GM21717 (cell line): ENCODE data around the gene CAMP.
"Not testable (repeated sequence)": the region's sequence is repeated elsewhere in the genome, so short reads cannot be mapped to it uniquely, and the experiment has no call there.

Experiments used
- ATAC-seq: cut with Tn5 transposase; IDR thresholded peaks from one replicate; pipeline ENCODE4 v1.9.1; 2021; ENCODE audit warnings: mild to moderate bottlenecking, moderate library complexity; ENCODE audit not compliant: unreplicated experiment

The CAMP gene

DNA sequence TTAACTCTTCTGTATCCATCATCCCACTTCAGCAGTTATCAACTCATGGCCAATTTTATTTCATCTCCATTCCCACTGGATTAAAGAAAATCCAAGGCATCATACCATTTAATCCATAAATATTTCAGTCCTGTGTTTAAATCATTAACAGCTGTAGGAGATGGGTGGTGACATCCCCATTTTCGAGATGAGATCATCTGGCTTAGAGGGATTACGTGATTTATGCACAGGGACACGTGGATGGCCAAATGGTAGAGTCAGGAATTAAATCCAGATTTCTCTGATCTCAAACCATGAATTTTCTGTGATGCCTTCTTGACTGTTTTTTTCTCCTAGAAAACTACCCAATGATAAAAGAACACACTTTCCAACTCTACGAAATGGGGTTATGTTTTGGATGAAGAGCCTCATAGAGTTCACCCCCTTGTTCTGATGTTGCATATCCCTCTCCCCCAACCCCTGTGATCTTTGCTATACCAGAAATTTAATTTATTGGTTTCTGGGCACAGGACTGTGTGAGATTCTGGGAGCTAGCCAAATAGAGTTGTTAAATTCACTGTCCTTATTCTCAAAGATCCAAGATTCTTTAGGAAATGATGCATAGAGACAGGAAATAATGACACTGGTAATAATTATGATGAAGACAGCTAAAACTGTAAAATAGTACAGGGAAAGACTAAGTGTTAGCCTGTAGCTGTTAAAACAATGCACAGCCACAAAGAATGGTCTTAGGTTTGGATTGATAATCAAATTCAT is 25.0 kb downstream of the CAMP start:
- ATAC-seq = no peak

GRCh38 chr3:48256557-48256956 is 33.3 kb downstream of the CAMP start:
- no peak for ATAC-seq

- ATAC-seq = no peak
Measured at GRCh38 chr3:48258530-48258929, 35.2 kb downstream of the CAMP start.

DNA sequence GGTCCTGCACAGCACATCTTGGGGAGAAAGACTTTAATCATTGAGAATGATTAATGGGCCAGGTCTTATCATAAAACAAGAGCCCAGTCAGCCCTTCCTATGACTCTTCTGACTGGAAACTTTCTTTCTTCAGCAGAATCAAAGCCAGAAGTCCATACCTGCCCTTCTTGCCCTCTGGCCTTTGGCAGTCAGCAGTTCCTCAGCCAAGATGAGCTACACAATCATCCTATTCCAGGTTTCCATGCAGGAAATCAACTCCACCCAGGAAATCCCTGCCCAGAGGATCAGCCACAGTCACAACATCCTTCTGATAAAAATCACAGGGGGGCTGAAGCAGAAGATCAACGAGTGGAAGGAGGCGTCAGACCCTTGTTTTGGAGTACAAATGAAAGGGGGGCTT is 44.5 kb downstream of the CAMP start:
- no peak for ATAC-seq

- peak; percentile 50 for ATAC-seq
Measured at GRCh38 chr3:48268381-48268935, 45.2 kb downstream of the CAMP start.

DNA sequence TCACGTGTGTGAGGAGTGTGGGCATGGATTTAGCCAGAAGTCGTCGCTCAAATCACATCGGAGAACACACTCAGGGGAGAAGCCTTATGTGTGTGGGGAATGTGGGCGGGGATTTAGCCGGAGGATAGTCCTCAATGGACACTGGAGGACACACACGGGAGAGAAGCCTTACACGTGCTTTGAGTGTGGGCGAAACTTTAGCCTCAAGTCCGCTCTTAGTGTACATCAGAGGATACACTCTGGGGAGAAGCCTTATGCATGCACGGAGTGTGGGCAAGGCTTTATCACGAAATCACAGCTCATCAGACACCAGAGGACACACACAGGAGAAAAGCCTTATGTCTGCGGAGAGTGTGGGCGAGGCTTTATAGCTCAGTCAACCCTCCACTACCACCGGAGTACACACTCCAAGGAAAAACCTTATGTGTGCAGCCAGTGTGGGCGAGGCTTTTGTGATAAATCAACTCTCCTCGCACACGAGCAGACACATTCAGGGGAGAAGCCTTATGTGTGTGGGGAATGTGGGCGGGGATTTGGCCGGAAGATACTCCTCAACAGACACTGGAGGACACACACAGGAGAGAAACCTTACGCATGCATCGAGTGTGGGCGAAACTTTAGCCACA is 45.8 kb downstream of the CAMP start:
- ATAC-seq = peak; percentile 4

GRCh38 chr3:48269592-48269991 is 46.3 kb downstream of the CAMP start:
- ATAC-seq = no peak

DNA sequence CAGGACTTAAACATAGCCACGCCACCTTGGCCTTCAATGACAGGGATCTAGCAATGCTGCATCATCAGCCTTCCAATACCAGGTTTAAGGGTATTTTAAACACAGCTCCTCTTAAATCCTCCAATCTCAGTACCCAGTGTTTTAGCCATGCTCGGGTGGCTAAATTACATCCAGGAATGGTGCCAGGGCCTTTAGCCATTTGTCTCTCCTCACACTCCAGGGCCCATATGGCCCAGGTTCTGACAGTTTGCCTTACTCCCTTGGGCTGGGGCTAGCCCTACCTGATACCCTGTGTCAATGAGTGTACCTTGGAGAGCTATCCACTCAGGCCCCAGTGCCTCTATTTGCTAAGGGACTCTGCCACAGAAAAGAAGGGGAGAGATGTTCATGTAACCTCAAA is 47.0 kb downstream of the CAMP start:
- no peak for ATAC-seq

GRCh38 chr3:48271223-48271622 is 47.9 kb downstream of the CAMP start:
- ATAC-seq = not testable (repeated sequence)

- ATAC-seq = no peak
Measured at GRCh38 chr3:48271763-48272498, 48.6 kb downstream of the CAMP start.

- ATAC-seq = no peak
Measured at GRCh38 chr3:48273594-48274211, 50.4 kb downstream of the CAMP start.

DNA sequence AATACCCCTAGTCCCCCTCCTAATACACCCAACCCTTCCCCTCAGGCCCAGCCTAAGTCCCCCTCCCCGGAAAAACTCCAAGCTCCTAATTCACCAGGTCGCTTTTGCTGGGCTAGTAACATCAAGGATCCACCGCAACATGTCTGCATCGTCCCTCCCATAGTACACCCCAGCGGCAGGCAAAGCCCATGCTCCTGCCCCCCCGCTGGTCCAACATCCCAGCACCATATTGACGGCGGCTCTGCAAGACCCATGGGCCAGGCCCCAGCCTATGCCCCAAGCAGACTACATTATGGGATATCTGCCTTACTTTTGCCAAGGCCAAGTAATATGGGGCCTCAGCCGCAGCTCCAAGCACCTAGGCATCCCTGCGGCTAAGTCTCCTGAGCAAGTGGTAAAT is 51.2 kb downstream of the CAMP start:
- ATAC-seq = no peak
